Measurements from ENCODE around the gene RABEP2.

The RABEP2 gene

GRCh38 chr16:28899882-28900590 is 25.0 kb downstream of the RABEP2 start:
- H3K9me2 ChIP-seq (replicated peaks; ENCODE audit: control insufficient read depth, low read length): no peaks in the 10 kb centered on the region
- no peak overlapping the region for H3K4me3 ChIP-seq (ENCODE audit: low read length)
- no peaks in the 10 kb centered on the region for H4K20me1 ChIP-seq (ENCODE audit: control insufficient read depth, insufficient read depth, low read depth, low read length)
- no peak overlapping the region for H3K27ac ChIP-seq (ENCODE audit: low read depth, low read length)
- H3K36me3 ChIP-seq (ENCODE audit: control insufficient read depth, low read length): peaks cover 12% of the 10 kb centered on the region; the same call in 1 of the 2 replicates
- no peak overlapping the region for H3K4me2 ChIP-seq (ENCODE audit: low read length)
- H3K27me3 ChIP-seq (ENCODE audit: control insufficient read depth, low read length): no peaks in the 10 kb centered on the region
- no peaks in the 10 kb centered on the region for H3K4me1 ChIP-seq (ENCODE audit: control insufficient read depth, low read length)
- TF ChIP-seq EZH2phosphoT487 (IDR thresholded peaks at IDR 0.05; ENCODE audit: borderline replicate concordance, low read length) (no peak), CTCF (IDR thresholded peaks at IDR 0.05; ENCODE audit: low read depth, low read length, poor library complexity, severe bottlenecking) (no peak)
- no peaks in the 10 kb centered on the region for H3K79me2 ChIP-seq (ENCODE audit: control insufficient read depth, low read length)
- no peaks in the 10 kb centered on the region for H3K9me3 ChIP-seq (ENCODE audit: control insufficient read depth, insufficient read depth, low read length)
- no peaks in the 10 kb centered on the region for H3F3A ChIP-seq (ENCODE audit: control insufficient read depth, insufficient read depth)

GRCh38 chr16:28898942-28899341 is 26.1 kb downstream of the RABEP2 start:
- no peaks in the 10 kb centered on the region for H3K9me2 ChIP-seq (replicated peaks; ENCODE audit: control insufficient read depth, low read length)
- no peaks in the 10 kb centered on the region for H3K79me2 ChIP-seq (ENCODE audit: control insufficient read depth, low read length)
- H3F3A ChIP-seq (ENCODE audit: control insufficient read depth, insufficient read depth): no peaks in the 10 kb centered on the region
- TF ChIP-seq EZH2phosphoT487 (IDR thresholded peaks at IDR 0.05; ENCODE audit: borderline replicate concordance, low read length): no peak
- no peak overlapping the region for H3K4me3 ChIP-seq (ENCODE audit: low read length)
- H3K4me1 ChIP-seq (ENCODE audit: control insufficient read depth, low read length): no peaks in the 10 kb centered on the region
- peaks cover 7% of the 10 kb centered on the region; the same call in 1 of the 2 replicates for H3K36me3 ChIP-seq (ENCODE audit: control insufficient read depth, low read length)
- no peak overlapping the region for H3K4me2 ChIP-seq (ENCODE audit: low read length)
- no peaks in the 10 kb centered on the region for H4K20me1 ChIP-seq (ENCODE audit: control insufficient read depth, insufficient read depth, low read depth, low read length)
- H3K27ac ChIP-seq (ENCODE audit: low read depth, low read length): no peak overlapping the region
- no peaks in the 10 kb centered on the region for H3K9me3 ChIP-seq (ENCODE audit: control insufficient read depth, insufficient read depth, low read length)
- H3K27me3 ChIP-seq (ENCODE audit: control insufficient read depth, low read length): no peaks in the 10 kb centered on the region

GRCh38 chr16:28898266-28898665 is 26.8 kb downstream of the RABEP2 start:
- no peak overlapping the region for H3K27ac ChIP-seq (ENCODE audit: low read depth, low read length)
- no peaks in the 10 kb centered on the region for H4K20me1 ChIP-seq (ENCODE audit: control insufficient read depth, insufficient read depth, low read depth, low read length)
- no peaks in the 10 kb centered on the region for H3F3A ChIP-seq (ENCODE audit: control insufficient read depth, insufficient read depth)
- no peak for TF ChIP-seq EZH2phosphoT487 (IDR thresholded peaks at IDR 0.05; ENCODE audit: borderline replicate concordance, low read length)
- TF ChIP-seq CTCF (IDR thresholded peaks at IDR 0.05; ENCODE audit: low read depth, low read length, poor library complexity, severe bottlenecking): no peak
- H3K9me2 ChIP-seq (replicated peaks; ENCODE audit: control insufficient read depth, low read length): no peaks in the 10 kb centered on the region
- no peaks in the 10 kb centered on the region for H3K9me3 ChIP-seq (ENCODE audit: control insufficient read depth, insufficient read depth, low read length)
- no peak overlapping the region for H3K4me2 ChIP-seq (ENCODE audit: low read length)
- H3K36me3 ChIP-seq (ENCODE audit: control insufficient read depth, low read length): peaks cover 7% of the 10 kb centered on the region; the same call in 1 of the 2 replicates
- H3K27me3 ChIP-seq (ENCODE audit: control insufficient read depth, low read length): no peaks in the 10 kb centered on the region
- H3K4me3 ChIP-seq (ENCODE audit: low read length): no peak overlapping the region
- H3K4me1 ChIP-seq (ENCODE audit: control insufficient read depth, low read length): no peaks in the 10 kb centered on the region
- no peaks in the 10 kb centered on the region for H3K79me2 ChIP-seq (ENCODE audit: control insufficient read depth, low read length)

GRCh38 chr16:28897826-28898225 is 27.2 kb downstream of the RABEP2 start:
- H3K9me3 ChIP-seq (ENCODE audit: control insufficient read depth, insufficient read depth, low read length): no peaks in the 10 kb centered on the region

More at GRCh38 chr16:28897826-28898225, 27.2 kb downstream of the RABEP2 start:
- TF ChIP-seq EZH2phosphoT487 (IDR thresholded peaks at IDR 0.05; ENCODE audit: borderline replicate concordance, low read length) (no peak), CTCF (IDR thresholded peaks at IDR 0.05; ENCODE audit: low read depth, low read length, poor library complexity, severe bottlenecking) (no peak)
- Histone ChIP-seq H3K4me2 (ENCODE audit: low read length) (no peak overlapping the region), H3K36me3 (ENCODE audit: control insufficient read depth, low read length) (peaks cover 7% of the 10 kb centered on the region; the same call in 1 of the 2 replicates), H3K27me3 (ENCODE audit: control insufficient read depth, low read length) (no peaks in the 10 kb centered on the region), H3K4me1 (ENCODE audit: control insufficient read depth, low read length) (no peaks in the 10 kb centered on the region), H3K79me2 (ENCODE audit: control insufficient read depth, low read length) (no peaks in the 10 kb centered on the region), H4K20me1 (ENCODE audit: control insufficient read depth, insufficient read depth, low read depth, low read length) (no peaks in the 10 kb centered on the region), H3F3A (ENCODE audit: control insufficient read depth, insufficient read depth) (no peaks in the 10 kb centered on the region), H3K27ac (ENCODE audit: low read depth, low read length) (no peak overlapping the region), H3K9me2 (replicated peaks; ENCODE audit: control insufficient read depth, low read length) (no peaks in the 10 kb centered on the region), H3K4me3 (ENCODE audit: low read length) (no peak overlapping the region)
